Measurements from ENCODE around the gene PIK3R6. TPM values are rescaled to one million over a fixed set of nuclear protein-coding genes. Genes with fewer than 3 reads are reported as not detected.

PIK3R6 gene
- total RNA-seq, 2 donors from 2014 or later: 0.81 to 6.2 TPM

- ATAC-seq: no peak
- Mint-ChIP-seq H3K36me3 (no peaks in the 10 kb centered on the region), H3K9me3 (no peaks in the 10 kb centered on the region)
Measured at GRCh38 chr17:8844229-8845218, 22.9 kb downstream of the PIK3R6 start.

GRCh38 chr17:8843344-8843743 is 24.1 kb downstream of the PIK3R6 start:
- no peak overlapping the region for H3K27ac Mint-ChIP-seq
- H3K9me3 Mint-ChIP-seq: no peaks in the 10 kb centered on the region
- no peaks in the 10 kb centered on the region for H3K27me3 Mint-ChIP-seq
- no peak overlapping the region for H3K4me3 Mint-ChIP-seq
- no peak for DNase-seq (ENCODE audit: low spot score)
- ATAC-seq: no peak
- H3K4me1 Mint-ChIP-seq (ENCODE audit: low read depth in 2 of 2): no peaks in the 10 kb centered on the region
- H3K36me3 Mint-ChIP-seq: no peaks in the 10 kb centered on the region

More at GRCh38 chr17:8844229-8845218, 22.9 kb downstream of the PIK3R6 start:
- Mint-ChIP-seq H3K27me3 (no peaks in the 10 kb centered on the region), H3K4me1 (ENCODE audit: low read depth in 2 of 2) (no peaks in the 10 kb centered on the region), H3K4me3 (no peak overlapping the region), H3K27ac (no peak overlapping the region)
- DNase-seq (ENCODE audit: low spot score): no peak

GRCh38 chr17:8841844-8842243 is 25.6 kb downstream of the PIK3R6 start:
- H3K27ac Mint-ChIP-seq: no peak overlapping the region
- no peak overlapping the region for H3K4me3 Mint-ChIP-seq
- H3K4me1 Mint-ChIP-seq (ENCODE audit: low read depth in 2 of 2): peaks cover 0 to 3% of the 10 kb centered on the region in 2 donors
- no peaks in the 10 kb centered on the region for H3K36me3 Mint-ChIP-seq
- no peaks in the 10 kb centered on the region for H3K9me3 Mint-ChIP-seq
- ATAC-seq (no peak), DNase-seq (ENCODE audit: low spot score) (no peak)
- H3K27me3 Mint-ChIP-seq: no peaks in the 10 kb centered on the region

GRCh38 chr17:8839410-8839935 is 28.0 kb downstream of the PIK3R6 start:
- H3K27me3 Mint-ChIP-seq: no peaks in the 10 kb centered on the region
- DNase-seq (ENCODE audit: low spot score) (no peak), ATAC-seq (no peak)
- H3K4me1 Mint-ChIP-seq (ENCODE audit: low read depth in 2 of 2): peaks cover 0 to 3% of the 10 kb centered on the region in 2 donors
- H3K27ac Mint-ChIP-seq: no peak overlapping the region
- no peak overlapping the region for H3K4me3 Mint-ChIP-seq
- H3K9me3 Mint-ChIP-seq: no peaks in the 10 kb centered on the region
- H3K36me3 Mint-ChIP-seq: no peaks in the 10 kb centered on the region

- H3K4me1 Mint-ChIP-seq (ENCODE audit: low read depth in 2 of 2): peaks cover 0 to 3% of the 10 kb centered on the region in 2 donors
- H3K27ac Mint-ChIP-seq: no peak overlapping the region
- ATAC-seq: peak in 1 of 2 donors; percentile 24
- H3K36me3 Mint-ChIP-seq: no peaks in the 10 kb centered on the region
- H3K9me3 Mint-ChIP-seq: no peaks in the 10 kb centered on the region
- no peak for DNase-seq (ENCODE audit: low spot score)
- H3K27me3 Mint-ChIP-seq: no peaks in the 10 kb centered on the region
- H3K4me3 Mint-ChIP-seq: no peak overlapping the region
Measured at GRCh38 chr17:8838551-8839095, 28.9 kb downstream of the PIK3R6 start.

GRCh38 chr17:8837563-8838075 is 29.9 kb downstream of the PIK3R6 start:
- H3K27me3 Mint-ChIP-seq: no peaks in the 10 kb centered on the region
- ATAC-seq (no peak), DNase-seq (ENCODE audit: low spot score) (no peak)
- no peaks in the 10 kb centered on the region for H3K9me3 Mint-ChIP-seq
- no peak overlapping the region for H3K4me3 Mint-ChIP-seq
- H3K27ac Mint-ChIP-seq: no peak overlapping the region
- peaks cover 0 to 3% of the 10 kb centered on the region in 2 donors for H3K4me1 Mint-ChIP-seq (ENCODE audit: low read depth in 2 of 2)
- H3K36me3 Mint-ChIP-seq: no peaks in the 10 kb centered on the region

- DNase-seq (ENCODE audit: low spot score) (no peak), ATAC-seq (no peak)
- no peaks in the 10 kb centered on the region for H3K27me3 Mint-ChIP-seq
- H3K36me3 Mint-ChIP-seq: no peaks in the 10 kb centered on the region
- H3K9me3 Mint-ChIP-seq: no peaks in the 10 kb centered on the region
- no peak overlapping the region for H3K4me3 Mint-ChIP-seq
- no peak overlapping the region for H3K27ac Mint-ChIP-seq
- peaks cover 0 to 3% of the 10 kb centered on the region in 2 donors for H3K4me1 Mint-ChIP-seq (ENCODE audit: low read depth in 2 of 2)
Measured at GRCh38 chr17:8836821-8837562, 30.5 kb downstream of the PIK3R6 start.

GRCh38 chr17:8835631-8836364 is 31.7 kb downstream of the PIK3R6 start:
- Mint-ChIP-seq H3K4me3 (no peak overlapping the region), H3K27ac (no peak overlapping the region), H3K27me3 (no peaks in the 10 kb centered on the region), H3K4me1 (ENCODE audit: low read depth in 2 of 2) (peaks cover 0 to 3% of the 10 kb centered on the region in 2 donors), H3K9me3 (no peaks in the 10 kb centered on the region), H3K36me3 (no peaks in the 10 kb centered on the region)
- ATAC-seq: no peak
- DNase-seq (ENCODE audit: low spot score): no peak

- no peak overlapping the region for H3K4me3 Mint-ChIP-seq
- no peaks in the 10 kb centered on the region for H3K27me3 Mint-ChIP-seq
- ATAC-seq (no peak), DNase-seq (ENCODE audit: low spot score) (no peak)
- H3K4me1 Mint-ChIP-seq (ENCODE audit: low read depth in 2 of 2): peaks cover 0 to 3% of the 10 kb centered on the region in 2 donors
- no peak overlapping the region for H3K27ac Mint-ChIP-seq
- H3K9me3 Mint-ChIP-seq: no peaks in the 10 kb centered on the region
- no peaks in the 10 kb centered on the region for H3K36me3 Mint-ChIP-seq
Measured at GRCh38 chr17:8835106-8835505, 32.4 kb downstream of the PIK3R6 start.

- H3K4me3 Mint-ChIP-seq: no peak overlapping the region
- H3K27ac Mint-ChIP-seq: no peak overlapping the region
- H3K36me3 Mint-ChIP-seq: no peaks in the 10 kb centered on the region
- DNase-seq (ENCODE audit: low spot score) (no peak), ATAC-seq (no peak)
- no peaks in the 10 kb centered on the region for H3K9me3 Mint-ChIP-seq
- no peaks in the 10 kb centered on the region for H3K27me3 Mint-ChIP-seq
- peaks cover 0 to 3% of the 10 kb centered on the region in 2 donors for H3K4me1 Mint-ChIP-seq (ENCODE audit: low read depth in 2 of 2)
Measured at GRCh38 chr17:8832711-8833352, 34.6 kb downstream of the PIK3R6 start.

GRCh38 chr17:8831234-8831849 is 36.1 kb downstream of the PIK3R6 start:
- Mint-ChIP-seq H3K27ac (no peak overlapping the region), H3K36me3 (no peaks in the 10 kb centered on the region), H3K4me1 (ENCODE audit: low read depth in 2 of 2) (peaks cover 0 to 3% of the 10 kb centered on the region in 2 donors), H3K27me3 (no peaks in the 10 kb centered on the region), H3K9me3 (no peaks in the 10 kb centered on the region), H3K4me3 (no peak overlapping the region)
- ATAC-seq: no peak
- DNase-seq (ENCODE audit: low spot score): no peak

GRCh38 chr17:8830141-8830540 is 37.3 kb downstream of the PIK3R6 start:
- DNase-seq (ENCODE audit: low spot score) (no peak), ATAC-seq (no peak)
- Mint-ChIP-seq H3K9me3 (no peaks in the 10 kb centered on the region), H3K27ac (no peak overlapping the region), H3K4me1 (ENCODE audit: low read depth in 2 of 2) (peaks cover 0 to 3% of the 10 kb centered on the region in 2 donors), H3K4me3 (no peak overlapping the region), H3K27me3 (no peaks in the 10 kb centered on the region), H3K36me3 (no peaks in the 10 kb centered on the region)

Measured in natural killer cell treated with Interleukin-12 subunit alpha and Interleukin-12 subunit beta and Interleukin-15 and Interleukin-18, amount 100 ng/mL, for 72 hours (primary cell).